Measurements from ENCODE around the gene TUBB6.

The TUBB6 gene

DNA sequence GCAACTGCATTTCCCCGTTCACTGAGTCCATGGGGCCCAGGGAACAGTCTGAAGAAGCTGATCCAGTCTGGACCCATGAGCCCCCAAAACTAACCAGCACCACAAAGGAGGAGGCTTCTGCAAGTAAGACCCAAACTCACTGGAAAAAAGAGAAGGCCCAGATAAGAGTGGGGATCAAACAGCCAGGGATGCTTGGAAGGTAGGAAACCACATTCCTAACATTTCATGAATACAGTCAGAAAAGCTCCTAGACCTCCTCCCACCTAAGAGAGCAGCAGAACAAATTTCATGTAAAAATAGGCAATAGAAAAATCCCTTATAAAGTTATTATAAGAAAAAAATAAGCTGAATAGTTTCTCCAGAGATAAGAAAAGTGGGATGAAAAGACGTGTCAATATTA is 30.3 kb downstream of the TUBB6 start:
- H3K36me3 ChIP-seq (ENCODE audit: control insufficient read depth, insufficient read depth, low read length) = peaks cover 4% of the 10 kb centered on the region; the same call in 1 of the 2 replicates
- WGBS (ENCODE audit: insufficient coverage, insufficient read length) = no CpG with 5 or more reads among the region's 2 CpGs

DNA sequence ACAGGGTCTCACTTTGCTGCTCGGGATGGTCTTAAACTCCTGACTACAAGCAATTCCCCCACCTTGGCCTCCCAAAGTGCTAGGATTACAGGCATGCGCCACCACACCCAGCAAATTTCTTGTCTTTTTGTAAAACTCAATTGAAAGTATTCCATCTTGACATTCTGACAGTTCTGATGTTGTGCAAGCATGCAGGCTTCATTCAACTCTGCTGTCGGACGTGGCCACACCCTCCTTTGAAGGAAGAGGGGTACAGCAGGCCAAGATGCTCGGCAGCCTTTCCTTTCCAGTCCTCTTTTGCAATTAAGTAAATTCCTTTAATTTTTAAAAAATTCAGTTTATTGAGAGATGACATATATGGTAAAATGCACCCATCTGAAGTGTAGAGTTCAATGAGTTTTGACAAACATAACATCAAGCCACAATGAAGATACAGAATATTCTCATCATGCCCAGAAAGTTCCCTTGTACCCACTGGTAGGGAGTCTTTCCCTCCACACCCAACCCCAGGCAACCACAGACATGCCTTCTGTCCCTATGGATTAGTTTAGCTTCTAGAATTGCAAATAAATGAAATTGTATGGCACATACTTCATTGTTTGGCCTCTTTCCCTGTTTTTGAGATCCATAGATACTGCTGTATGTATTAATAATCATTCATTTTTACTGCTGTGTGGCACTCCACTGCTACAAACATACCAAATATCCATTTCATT is 33.1 kb downstream of the TUBB6 start:
- no peaks in the 10 kb centered on the region for H3K9me3 ChIP-seq (ENCODE audit: control insufficient read depth, insufficient read depth, low read length)

More for the DNA sequence above, 30.3 kb downstream of the TUBB6 start:
- Histone ChIP-seq H3K9me3 (ENCODE audit: control insufficient read depth, insufficient read depth, low read length) (no peaks in the 10 kb centered on the region), H3K4me3 (ENCODE audit: low read length) (no peak overlapping the region), H3K27me3 (ENCODE audit: control insufficient read depth, insufficient read depth, low read length) (no peaks in the 10 kb centered on the region), H3K27ac (ENCODE audit: low read length) (no peak overlapping the region), H3K4me1 (ENCODE audit: control insufficient read depth, insufficient read depth, low read length) (peaks cover 21% of the 10 kb centered on the region)
- no peak for DNase-seq (ENCODE audit: low read depth, low spot score)

DNA sequence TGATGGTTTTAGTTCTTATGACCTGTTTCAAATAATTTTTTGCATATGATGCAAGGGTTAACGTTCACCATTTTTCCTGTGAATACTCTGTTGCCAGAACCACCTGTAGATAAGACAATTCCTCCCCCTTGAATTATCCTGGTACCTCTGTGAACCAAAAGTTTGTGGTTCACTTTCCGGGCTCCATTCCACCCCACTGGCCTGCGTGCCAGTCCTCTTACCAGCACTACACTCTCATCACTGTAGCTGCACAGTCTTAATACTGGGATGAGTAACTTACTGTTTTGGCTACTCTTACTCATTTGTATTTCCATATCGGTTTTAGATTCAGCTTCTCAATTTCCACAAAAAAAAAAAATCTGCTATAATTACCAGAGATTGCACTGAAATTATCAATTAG is 34.6 kb downstream of the TUBB6 start:
- DNase-seq (ENCODE audit: low read depth, low spot score) = no peak
- peaks cover 24% of the 10 kb centered on the region for H3K36me3 ChIP-seq (ENCODE audit: control insufficient read depth, insufficient read depth, low read length)
- no peaks in the 10 kb centered on the region for H3K9me3 ChIP-seq (ENCODE audit: control insufficient read depth, insufficient read depth, low read length)
- no peak overlapping the region for H3K27ac ChIP-seq (ENCODE audit: low read length)
- WGBS (ENCODE audit: insufficient coverage, insufficient read length) = no CpG with 5 or more reads among the region's 4 CpGs
- peaks cover 4% of the 10 kb centered on the region; the same call in 1 of the 2 replicates for H3K4me1 ChIP-seq (ENCODE audit: control insufficient read depth, insufficient read depth, low read length)
- no peak overlapping the region for H3K4me3 ChIP-seq (ENCODE audit: low read length)
- no peaks in the 10 kb centered on the region for H3K27me3 ChIP-seq (ENCODE audit: control insufficient read depth, insufficient read depth, low read length)

More for the DNA sequence above, 33.1 kb downstream of the TUBB6 start:
- no peaks in the 10 kb centered on the region for H3K27me3 ChIP-seq (ENCODE audit: control insufficient read depth, insufficient read depth, low read length)
- no peak overlapping the region for H3K4me3 ChIP-seq (ENCODE audit: low read length)
- WGBS (ENCODE audit: insufficient coverage, insufficient read length) = no CpG with 5 or more reads among the region's 5 CpGs
- peaks cover 21% of the 10 kb centered on the region for H3K36me3 ChIP-seq (ENCODE audit: control insufficient read depth, insufficient read depth, low read length)
- peaks cover 5% of the 10 kb centered on the region; the same call in 1 of the 2 replicates for H3K4me1 ChIP-seq (ENCODE audit: control insufficient read depth, insufficient read depth, low read length)
- DNase-seq (ENCODE audit: low read depth, low spot score) = no peak
- no peak overlapping the region for H3K27ac ChIP-seq (ENCODE audit: low read length)

DNA sequence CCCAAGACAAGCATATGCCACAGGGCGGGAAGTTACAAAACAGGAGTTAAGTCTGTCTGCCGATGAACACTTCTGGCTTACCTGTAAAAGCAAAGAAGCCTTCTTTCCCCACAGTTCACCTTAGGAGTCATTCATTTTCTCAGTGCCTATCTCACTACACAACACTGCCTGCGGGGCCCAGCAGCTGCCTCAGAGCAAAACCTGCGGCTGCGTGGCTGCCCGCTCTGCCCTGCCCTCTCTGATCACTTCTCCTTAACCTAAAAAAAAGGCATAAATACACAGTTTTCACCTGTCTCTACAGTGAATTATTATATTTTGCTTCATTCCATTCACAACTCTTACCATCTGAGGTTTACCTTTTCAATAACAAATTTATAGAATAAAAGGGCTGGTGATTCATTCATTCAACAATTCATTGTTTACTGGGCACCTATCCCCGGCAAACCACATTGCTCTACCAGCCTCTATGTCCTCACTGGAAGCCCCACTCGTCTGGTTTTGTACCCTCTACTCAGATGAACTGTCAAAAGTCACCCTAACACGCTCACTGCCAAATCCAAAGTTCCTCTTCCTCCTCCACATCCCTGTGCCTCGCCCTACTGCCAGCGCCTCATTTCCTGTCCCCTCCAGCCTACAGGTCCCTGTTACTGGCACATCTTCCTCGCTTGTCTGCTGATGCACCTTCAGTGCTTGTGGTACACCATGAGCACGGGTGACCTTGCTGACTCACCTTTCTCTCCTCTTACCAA is 37.6 kb downstream of the TUBB6 start:
- Histone ChIP-seq H3K4me3 (ENCODE audit: low read length) (no peak overlapping the region), H3K27me3 (ENCODE audit: control insufficient read depth, insufficient read depth, low read length) (no peaks in the 10 kb centered on the region), H3K4me1 (ENCODE audit: control insufficient read depth, insufficient read depth, low read length) (no peaks in the 10 kb centered on the region), H3K27ac (ENCODE audit: low read length) (no peak overlapping the region), H3K9me3 (ENCODE audit: control insufficient read depth, insufficient read depth, low read length) (no peaks in the 10 kb centered on the region), H3K36me3 (ENCODE audit: control insufficient read depth, insufficient read depth, low read length) (peaks cover 29% of the 10 kb centered on the region)
- no peak for DNase-seq (ENCODE audit: low read depth, low spot score)
- no CpG with 5 or more reads among the region's 13 CpGs for WGBS (ENCODE audit: insufficient coverage, insufficient read length)

DNA sequence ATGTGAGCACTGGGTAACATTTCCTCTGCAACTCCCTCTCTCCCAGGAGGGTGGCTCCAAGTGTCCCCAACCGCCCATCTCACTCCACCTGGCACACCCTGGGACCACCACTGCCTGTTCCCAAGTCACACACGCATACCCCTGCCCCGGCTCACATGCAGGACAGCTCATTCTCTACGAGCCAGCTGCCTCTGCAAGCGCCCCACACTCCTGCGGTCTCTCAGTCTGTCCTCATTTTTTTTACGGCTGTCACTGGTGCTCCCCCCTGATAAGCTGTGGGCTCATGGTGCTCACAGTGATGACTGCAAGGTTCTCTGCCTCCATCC is 38.2 kb downstream of the TUBB6 start:
- Histone ChIP-seq H3K27ac (ENCODE audit: low read length) (no peak overlapping the region), H3K36me3 (ENCODE audit: control insufficient read depth, insufficient read depth, low read length) (peaks cover 30% of the 10 kb centered on the region), H3K9me3 (ENCODE audit: control insufficient read depth, insufficient read depth, low read length) (no peaks in the 10 kb centered on the region), H3K27me3 (ENCODE audit: control insufficient read depth, insufficient read depth, low read length) (no peaks in the 10 kb centered on the region), H3K4me3 (ENCODE audit: low read length) (no peak overlapping the region), H3K4me1 (ENCODE audit: control insufficient read depth, insufficient read depth, low read length) (no peaks in the 10 kb centered on the region)
- no CpG with 5 or more reads among the region's 7 CpGs for WGBS (ENCODE audit: insufficient coverage, insufficient read length)
- no peak for DNase-seq (ENCODE audit: low read depth, low spot score)

DNA sequence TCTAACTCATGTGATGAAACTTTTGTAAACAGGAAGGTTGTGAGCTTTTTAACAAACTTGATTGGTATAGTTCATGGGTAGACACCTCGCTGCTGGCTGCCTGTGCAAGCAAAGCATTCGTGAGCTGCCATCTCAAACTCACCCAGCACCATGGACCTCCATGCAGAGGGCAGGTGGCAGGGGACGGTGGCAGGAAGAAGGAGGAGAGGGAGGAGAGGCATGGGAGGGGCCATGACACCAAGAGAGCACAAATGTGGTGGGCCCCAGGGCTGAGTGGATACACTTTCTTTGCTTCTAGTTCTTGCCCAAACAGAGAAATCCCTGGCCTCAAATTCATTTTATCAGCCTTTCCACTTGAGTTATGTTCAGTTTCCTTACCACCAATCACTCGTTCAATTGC is 39.9 kb downstream of the TUBB6 start:
- H3K9me3 ChIP-seq (ENCODE audit: control insufficient read depth, insufficient read depth, low read length) = no peaks in the 10 kb centered on the region
- H3K27ac ChIP-seq (ENCODE audit: low read length) = no peak overlapping the region
- no peaks in the 10 kb centered on the region for H3K27me3 ChIP-seq (ENCODE audit: control insufficient read depth, insufficient read depth, low read length)
- peaks cover 36% of the 10 kb centered on the region for H3K36me3 ChIP-seq (ENCODE audit: control insufficient read depth, insufficient read depth, low read length)
- DNase-seq (ENCODE audit: low read depth, low spot score) = no peak
- no peak overlapping the region for H3K4me3 ChIP-seq (ENCODE audit: low read length)
- H3K4me1 ChIP-seq (ENCODE audit: control insufficient read depth, insufficient read depth, low read length) = no peaks in the 10 kb centered on the region
- WGBS (ENCODE audit: insufficient coverage, insufficient read length) = no CpG with 5 or more reads among the region's 4 CpGs

DNA sequence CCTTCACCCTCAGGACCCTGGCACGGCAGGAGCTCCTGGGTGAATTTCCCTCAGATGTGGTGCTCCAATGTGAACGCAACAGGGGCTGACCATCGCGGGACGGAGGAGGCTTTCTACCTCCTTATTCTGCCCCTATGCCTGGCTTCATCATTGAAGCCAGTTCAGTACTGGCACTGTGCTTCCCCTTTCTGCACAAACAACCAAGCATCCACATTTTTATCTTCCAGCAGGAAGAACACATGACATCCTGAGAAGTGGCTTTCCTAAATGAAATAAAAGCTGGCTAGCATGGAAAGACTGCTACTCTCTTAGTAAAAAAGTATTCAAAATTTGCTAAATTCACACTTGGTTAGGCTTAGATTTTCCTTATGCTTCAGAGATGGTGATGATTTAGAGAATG is 44.1 kb downstream of the TUBB6 start:
- peaks cover 24% of the 10 kb centered on the region; the same call in 1 of the 2 replicates for H3K36me3 ChIP-seq (ENCODE audit: control insufficient read depth, insufficient read depth, low read length)
- no peaks in the 10 kb centered on the region for H3K27me3 ChIP-seq (ENCODE audit: control insufficient read depth, insufficient read depth, low read length)
- no CpG with 5 or more reads among the region's 5 CpGs for WGBS (ENCODE audit: insufficient coverage, insufficient read length)
- no peak for DNase-seq (ENCODE audit: low read depth, low spot score)
- H3K27ac ChIP-seq (ENCODE audit: low read length) = no peak overlapping the region
- H3K4me1 ChIP-seq (ENCODE audit: control insufficient read depth, insufficient read depth, low read length) = no peaks in the 10 kb centered on the region
- no peak overlapping the region for H3K4me3 ChIP-seq (ENCODE audit: low read length)
- no peaks in the 10 kb centered on the region for H3K9me3 ChIP-seq (ENCODE audit: control insufficient read depth, insufficient read depth, low read length)

DNA sequence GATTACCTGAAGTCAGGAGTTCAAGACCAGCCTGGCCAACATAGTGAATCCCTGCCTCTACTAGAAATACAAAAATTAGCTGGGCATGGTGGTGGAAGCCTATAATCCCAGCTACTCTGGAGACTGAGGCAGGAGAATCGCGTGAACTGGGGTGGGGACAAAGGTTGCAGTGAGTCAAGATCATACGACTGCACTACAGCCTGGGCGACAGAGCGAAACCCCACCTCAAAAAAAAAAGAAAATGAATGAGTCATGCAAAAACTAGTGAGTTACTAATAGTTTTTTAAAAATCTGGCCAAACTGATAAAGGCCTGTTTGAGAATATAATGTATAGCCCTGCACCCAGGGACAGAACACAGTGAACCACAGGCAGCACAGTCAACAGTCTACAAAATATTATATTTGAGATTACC is 51.5 kb downstream of the TUBB6 start:
- H3K4me1 ChIP-seq (ENCODE audit: control insufficient read depth, insufficient read depth, low read length) = no peaks in the 10 kb centered on the region
- H3K27me3 ChIP-seq (ENCODE audit: control insufficient read depth, insufficient read depth, low read length) = no peaks in the 10 kb centered on the region
- no peaks in the 10 kb centered on the region for H3K9me3 ChIP-seq (ENCODE audit: control insufficient read depth, insufficient read depth, low read length)
- H3K36me3 ChIP-seq (ENCODE audit: control insufficient read depth, insufficient read depth, low read length) = peaks cover 13% of the 10 kb centered on the region; the same call in 1 of the 2 replicates
- no peak overlapping the region for H3K4me3 ChIP-seq (ENCODE audit: low read length)
- no peak for DNase-seq (ENCODE audit: low read depth, low spot score)
- H3K27ac ChIP-seq (ENCODE audit: low read length) = no peak overlapping the region
- WGBS (ENCODE audit: insufficient coverage, insufficient read length) = no CpG with 5 or more reads among the region's 5 CpGs

DNA sequence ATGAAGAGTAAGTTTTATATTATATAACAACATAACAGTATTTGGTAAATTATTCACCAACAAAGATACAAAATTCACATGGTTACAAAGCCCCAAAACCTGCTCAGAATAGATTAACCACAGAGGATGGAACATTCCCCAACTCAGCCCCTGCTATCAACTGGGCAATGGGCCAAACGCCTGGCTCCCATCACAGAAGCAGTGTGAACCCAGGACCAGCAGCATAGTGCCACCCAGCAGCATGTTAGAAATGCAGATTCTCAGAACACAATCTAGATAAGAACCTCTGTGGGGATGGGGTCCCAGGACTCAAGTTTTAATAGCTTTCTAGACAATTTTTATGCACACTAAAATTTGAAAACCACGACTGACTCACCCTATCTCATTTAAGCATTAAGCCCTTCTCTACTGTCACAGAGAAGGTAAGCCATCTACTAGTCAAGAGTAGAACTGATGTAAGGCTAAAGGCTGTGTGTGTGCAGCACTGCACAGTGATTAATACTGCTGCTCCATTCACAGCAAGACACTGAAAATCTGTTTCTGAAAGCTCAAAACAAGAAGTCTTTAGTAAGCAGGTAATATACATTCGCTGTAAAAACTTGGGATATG is 53.8 kb downstream of the TUBB6 start:
- Histone ChIP-seq H3K4me3 (ENCODE audit: low read length) (no peak overlapping the region), H3K27ac (ENCODE audit: low read length) (no peak overlapping the region), H3K27me3 (ENCODE audit: control insufficient read depth, insufficient read depth, low read length) (no peaks in the 10 kb centered on the region), H3K9me3 (ENCODE audit: control insufficient read depth, insufficient read depth, low read length) (no peaks in the 10 kb centered on the region), H3K36me3 (ENCODE audit: control insufficient read depth, insufficient read depth, low read length) (peaks cover 10% of the 10 kb centered on the region; the same call in 1 of the 2 replicates), H3K4me1 (ENCODE audit: control insufficient read depth, insufficient read depth, low read length) (no peaks in the 10 kb centered on the region)
- DNase-seq (ENCODE audit: low read depth, low spot score) = no peak
- no CpG with 5 or more reads among the region's 3 CpGs for WGBS (ENCODE audit: insufficient coverage, insufficient read length)

DNA sequence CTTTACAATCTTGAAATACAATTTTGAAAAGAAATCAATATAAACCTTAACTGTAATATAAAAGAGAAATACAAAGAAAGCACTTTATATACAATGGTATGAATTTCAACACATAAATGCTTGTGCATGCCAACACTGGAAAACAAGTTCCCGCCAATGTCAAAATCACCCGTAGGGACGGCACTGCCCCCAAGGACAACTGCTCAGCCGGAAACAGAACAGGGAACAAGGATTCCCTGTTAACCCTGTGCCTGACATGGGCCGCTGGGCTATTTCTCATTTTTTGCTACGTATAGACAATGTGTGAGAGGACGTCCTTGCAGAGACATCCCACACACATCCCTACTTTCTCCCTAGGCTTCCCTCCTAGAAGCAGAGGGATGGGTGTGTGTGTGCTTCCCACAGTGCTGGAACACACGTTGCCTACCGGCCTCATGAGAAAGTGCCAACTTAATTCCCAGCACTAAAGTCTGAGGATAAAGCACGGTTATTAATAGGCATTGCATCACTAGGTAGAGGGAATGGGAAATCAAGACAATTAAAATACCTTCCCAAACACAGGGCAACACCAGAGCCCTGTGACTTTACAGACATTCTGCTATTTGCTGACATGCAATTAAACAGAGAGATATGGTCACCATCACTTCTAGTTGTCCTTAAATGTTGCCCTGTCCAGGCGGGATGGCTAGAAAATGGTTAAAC is 54.6 kb downstream of the TUBB6 start:
- Histone ChIP-seq H3K36me3 (ENCODE audit: control insufficient read depth, insufficient read depth, low read length) (peaks cover 10% of the 10 kb centered on the region; the same call in 1 of the 2 replicates), H3K9me3 (ENCODE audit: control insufficient read depth, insufficient read depth, low read length) (no peaks in the 10 kb centered on the region), H3K4me1 (ENCODE audit: control insufficient read depth, insufficient read depth, low read length) (no peaks in the 10 kb centered on the region), H3K27ac (ENCODE audit: low read length) (no peak overlapping the region), H3K27me3 (ENCODE audit: control insufficient read depth, insufficient read depth, low read length) (no peaks in the 10 kb centered on the region), H3K4me3 (ENCODE audit: low read length) (no peak overlapping the region)
- WGBS (ENCODE audit: insufficient coverage, insufficient read length) = no CpG with 5 or more reads among the region's 11 CpGs
- DNase-seq (ENCODE audit: low read depth, low spot score) = no peak
